ENCODE data around the gene GSK3A.

GSK3A gene

GRCh38 chr19:42288387-42288786, 46.0 kb upstream of the GSK3A start:
- no peak for TF ChIP-seq SUZ12 (IDR thresholded peaks at IDR 0.05; ENCODE audit: extremely low read depth, insufficient read depth, insufficient read length)
- TF ChIP-seq ZNF274 (IDR thresholded peaks at IDR 0.05; ENCODE audit: low read depth, low read length) = no peak
- TF ChIP-seq YY1 (IDR thresholded peaks at IDR 0.05; ENCODE audit: insufficient read depth, insufficient read length) = no peak
- H3K36me3 ChIP-seq (ENCODE audit: insufficient read depth, insufficient read length, low read length) = peaks cover 77% of the 10 kb centered on the region
- peaks cover 23% of the 10 kb centered on the region for H3K4me1 ChIP-seq (ENCODE audit: insufficient read depth, insufficient read length)
- H3K9me3 ChIP-seq (ENCODE audit: insufficient read depth, low read length) = no peaks in the 10 kb centered on the region
- H3K9ac ChIP-seq (ENCODE audit: insufficient read length, low read depth) = no peak overlapping the region
- DNase-seq (ENCODE audit: low read depth, low spot score) = no peak
- no peak overlapping the region for H3K4me3 ChIP-seq (ENCODE audit: insufficient read length, low read depth)
- no peaks in the 10 kb centered on the region for H3K27me3 ChIP-seq (ENCODE audit: insufficient read depth, insufficient read length)

DNA sequence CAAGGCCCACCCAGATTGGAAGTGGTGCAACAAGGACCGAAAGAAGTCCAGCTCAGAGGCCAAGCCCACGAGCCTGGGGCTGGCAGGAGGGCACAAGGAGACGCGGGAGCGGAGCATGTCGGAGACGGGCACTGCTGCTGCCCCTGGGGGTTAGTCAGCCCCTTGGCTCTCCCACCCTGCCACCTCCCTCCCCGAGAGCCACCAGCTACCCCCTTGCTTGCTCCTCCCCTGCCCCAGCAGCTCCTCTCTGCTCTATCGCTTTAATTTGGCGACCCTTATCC, 45.4 kb upstream of the GSK3A start:
- no peak for DNase-seq (ENCODE audit: low read depth, low spot score)
- Histone ChIP-seq H3K27me3 (ENCODE audit: insufficient read depth, insufficient read length) (no peaks in the 10 kb centered on the region), H3K9ac (ENCODE audit: insufficient read length, low read depth) (no peak overlapping the region), H3K36me3 (ENCODE audit: insufficient read depth, insufficient read length, low read length) (peaks cover 71% of the 10 kb centered on the region), H3K9me3 (ENCODE audit: insufficient read depth, low read length) (no peaks in the 10 kb centered on the region), H3K4me3 (ENCODE audit: insufficient read length, low read depth) (no peak overlapping the region), H3K4me1 (ENCODE audit: insufficient read depth, insufficient read length) (peaks cover 29% of the 10 kb centered on the region)
- no peak for TF ChIP-seq SUZ12 (IDR thresholded peaks at IDR 0.05; ENCODE audit: extremely low read depth, insufficient read depth, insufficient read length)
- no peak for TF ChIP-seq ZNF274 (IDR thresholded peaks at IDR 0.05; ENCODE audit: low read depth, low read length)
- TF ChIP-seq YY1 (IDR thresholded peaks at IDR 0.05; ENCODE audit: insufficient read depth, insufficient read length) = no peak

GRCh38 chr19:42287017-42287826, 44.8 kb upstream of the GSK3A start:
- peaks cover 32% of the 10 kb centered on the region for H3K4me1 ChIP-seq (ENCODE audit: insufficient read depth, insufficient read length)
- no peak for DNase-seq (ENCODE audit: low read depth, low spot score)
- H3K9ac ChIP-seq (ENCODE audit: insufficient read length, low read depth) = peak overlapping the region; percentile 21
- no peak overlapping the region for H3K4me3 ChIP-seq (ENCODE audit: insufficient read length, low read depth)
- no peaks in the 10 kb centered on the region for H3K27me3 ChIP-seq (ENCODE audit: insufficient read depth, insufficient read length)
- H3K36me3 ChIP-seq (ENCODE audit: insufficient read depth, insufficient read length, low read length) = peaks cover 65% of the 10 kb centered on the region
- TF ChIP-seq YY1 (IDR thresholded peaks at IDR 0.05; ENCODE audit: insufficient read depth, insufficient read length) = no peak
- TF ChIP-seq ZNF274 (IDR thresholded peaks at IDR 0.05; ENCODE audit: low read depth, low read length) = no peak
- TF ChIP-seq SUZ12 (IDR thresholded peaks at IDR 0.05; ENCODE audit: extremely low read depth, insufficient read depth, insufficient read length) = no peak
- H3K9me3 ChIP-seq (ENCODE audit: insufficient read depth, low read length) = no peaks in the 10 kb centered on the region

- Histone ChIP-seq H3K4me3 (ENCODE audit: insufficient read length, low read depth) (no peak overlapping the region), H3K4me1 (ENCODE audit: insufficient read depth, insufficient read length) (peaks cover 33% of the 10 kb centered on the region), H3K27me3 (ENCODE audit: insufficient read depth, insufficient read length) (no peaks in the 10 kb centered on the region), H3K36me3 (ENCODE audit: insufficient read depth, insufficient read length, low read length) (peaks cover 58% of the 10 kb centered on the region), H3K9ac (ENCODE audit: insufficient read length, low read depth) (peak overlapping the region; percentile 32), H3K9me3 (ENCODE audit: insufficient read depth, low read length) (no peaks in the 10 kb centered on the region)
- DNase-seq (ENCODE audit: low read depth, low spot score) = no peak
- TF ChIP-seq ZNF274 (IDR thresholded peaks at IDR 0.05; ENCODE audit: low read depth, low read length) (no peak), YY1 (IDR thresholded peaks at IDR 0.05; ENCODE audit: insufficient read depth, insufficient read length) (no peak), SUZ12 (IDR thresholded peaks at IDR 0.05; ENCODE audit: extremely low read depth, insufficient read depth, insufficient read length) (no peak)
These were observed 44.1 kb upstream of the GSK3A start for GRCh38 chr19:42286349-42287016.

- Histone ChIP-seq H3K4me1 (ENCODE audit: insufficient read depth, insufficient read length) (peaks cover 31% of the 10 kb centered on the region), H3K4me3 (ENCODE audit: insufficient read length, low read depth) (no peak overlapping the region), H3K9ac (ENCODE audit: insufficient read length, low read depth) (peak overlapping the region; percentile 32), H3K9me3 (ENCODE audit: insufficient read depth, low read length) (no peaks in the 10 kb centered on the region), H3K27me3 (ENCODE audit: insufficient read depth, insufficient read length) (no peaks in the 10 kb centered on the region), H3K36me3 (ENCODE audit: insufficient read depth, insufficient read length, low read length) (peaks cover 53% of the 10 kb centered on the region)
- TF ChIP-seq ZNF274 (IDR thresholded peaks at IDR 0.05; ENCODE audit: low read depth, low read length) (no peak), YY1 (IDR thresholded peaks at IDR 0.05; ENCODE audit: insufficient read depth, insufficient read length) (no peak), SUZ12 (IDR thresholded peaks at IDR 0.05; ENCODE audit: extremely low read depth, insufficient read depth, insufficient read length) (no peak)
- DNase-seq (ENCODE audit: low read depth, low spot score) = no peak
These were observed 43.6 kb upstream of the GSK3A start for GRCh38 chr19:42285988-42286348.

DNA sequence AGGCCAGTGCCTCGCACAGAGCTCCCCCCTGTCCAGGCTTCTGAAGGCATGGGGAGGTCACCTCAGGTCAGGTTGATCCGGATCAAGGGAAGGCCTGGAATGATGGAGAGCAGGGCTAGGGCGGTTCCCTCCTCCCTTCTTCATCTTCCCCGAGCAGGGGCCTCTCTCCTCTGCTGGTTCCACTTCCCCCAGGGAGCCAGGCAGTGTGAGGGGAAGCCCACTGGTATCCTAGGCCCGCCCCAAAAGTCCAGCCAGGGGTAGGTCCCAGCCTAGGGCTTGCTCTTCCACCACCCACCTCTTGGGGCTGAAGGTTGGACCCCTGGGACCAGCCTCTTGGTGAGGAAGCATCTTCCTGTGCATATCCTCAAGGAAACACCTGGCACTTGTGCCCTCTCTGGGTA, 43.1 kb upstream of the GSK3A start:
- Histone ChIP-seq H3K4me3 (ENCODE audit: insufficient read length, low read depth) (peak overlapping the region; percentile 82), H3K9me3 (ENCODE audit: insufficient read depth, low read length) (no peaks in the 10 kb centered on the region), H3K36me3 (ENCODE audit: insufficient read depth, insufficient read length, low read length) (peaks cover 49% of the 10 kb centered on the region), H3K27me3 (ENCODE audit: insufficient read depth, insufficient read length) (no peaks in the 10 kb centered on the region), H3K4me1 (ENCODE audit: insufficient read depth, insufficient read length) (peaks cover 31% of the 10 kb centered on the region), H3K9ac (ENCODE audit: insufficient read length, low read depth) (peak overlapping the region; percentile 92)
- TF ChIP-seq YY1 (IDR thresholded peaks at IDR 0.05; ENCODE audit: insufficient read depth, insufficient read length) = no peak
- no peak for TF ChIP-seq ZNF274 (IDR thresholded peaks at IDR 0.05; ENCODE audit: low read depth, low read length)
- TF ChIP-seq SUZ12 (IDR thresholded peaks at IDR 0.05; ENCODE audit: extremely low read depth, insufficient read depth, insufficient read length) = no peak
- no peak for DNase-seq (ENCODE audit: low read depth, low spot score)

- Histone ChIP-seq H3K27me3 (ENCODE audit: insufficient read depth, insufficient read length) (no peaks in the 10 kb centered on the region), H3K4me3 (ENCODE audit: insufficient read length, low read depth) (peak overlapping the region; percentile 82), H3K36me3 (ENCODE audit: insufficient read depth, insufficient read length, low read length) (peaks cover 41% of the 10 kb centered on the region), H3K9ac (ENCODE audit: insufficient read length, low read depth) (peak overlapping the region; percentile 92), H3K4me1 (ENCODE audit: insufficient read depth, insufficient read length) (peaks cover 28% of the 10 kb centered on the region), H3K9me3 (ENCODE audit: insufficient read depth, low read length) (no peaks in the 10 kb centered on the region)
- TF ChIP-seq YY1 (IDR thresholded peaks at IDR 0.05; ENCODE audit: insufficient read depth, insufficient read length) = no peak
- TF ChIP-seq ZNF274 (IDR thresholded peaks at IDR 0.05; ENCODE audit: low read depth, low read length) = no peak
- TF ChIP-seq SUZ12 (IDR thresholded peaks at IDR 0.05; ENCODE audit: extremely low read depth, insufficient read depth, insufficient read length) = no peak
- DNase-seq (ENCODE audit: low read depth, low spot score) = no peak
These were observed 42.4 kb upstream of the GSK3A start for GRCh38 chr19:42284591-42285341.
